IMR-90 (cell line): ENCODE results near the gene ARFGAP3. TPM values are rescaled to one million over a fixed set of nuclear protein-coding genes. Genes with fewer than 3 reads are reported as not detected.

Experiments
- ATAC-seq: fragments of 200-7000 bp; cut with Tn5 transposase; 2 replicates; pipeline ENCODE4 v1.9.1; 2020; ENCODE audit warnings: low read depth, mild to moderate bottlenecking, moderate library complexity
- BruUV-seq: library from RNA; stranded (reverse); fragments of 400-500 nt; replicated peaks from 2 replicates; lab custom pipeline; 2021; lab: Mats Ljungman, UMichigan
- CTCF ChIA-PET: fragments of 300-600 bp; formaldehyde crosslinking; extraction: SDS; loops from one replicate; lab custom pipeline; 2021; ENCODE audit warnings: antibody characterized with exemption; lab: Yijun Ruan, JAX
- POLR2A ChIA-PET: fragments of 300-600 bp; sonication (Branson Sonifier 250); formaldehyde crosslinking; loops from one replicate; lab custom pipeline; 2022; ENCODE audit warnings: antibody characterized with exemption; ENCODE audit not compliant: unreplicated experiment; lab: Charles Lee
- DNase-seq: peaks from one replicate; pipeline ENCODE4 v3.0.0; 2013
- H2AFZ ChIP-seq: replicated peaks from 2 replicates; pipeline ENCODE3; 2013; ENCODE audit warnings: low read length, mild to moderate bottlenecking; ENCODE audit not compliant: poor library complexity
- H2AK5ac ChIP-seq: 2 replicates; pipeline ENCODE4 v1.6.1; 2013; ENCODE audit warnings: low read depth, low read length, inconsistent platforms
- H2AK9ac ChIP-seq: replicated peaks from 2 replicates; pipeline ENCODE3; 2013; ENCODE audit warnings: mild to moderate bottlenecking, low read depth, low read length, moderate library complexity; ENCODE audit not compliant: poor library complexity
- H2BK120ac ChIP-seq: 2 replicates; pipeline ENCODE4 v1.6.1; 2013; ENCODE audit warnings: low read depth, low read length, inconsistent platforms
- H2BK15ac ChIP-seq: 3 replicates; pipeline ENCODE4 v1.6.1; 2013; ENCODE audit warnings: low read depth, low read length, inconsistent platforms
- H2BK20ac ChIP-seq: 2 replicates; pipeline ENCODE4 v1.6.1; 2013; ENCODE audit warnings: low read depth, mild to moderate bottlenecking, inconsistent platforms, low read length, moderate library complexity
- H2BK5ac ChIP-seq: 2 replicates; pipeline ENCODE4 v1.6.1; 2013; ENCODE audit warnings: mild to moderate bottlenecking, low read depth, low read length, inconsistent platforms; ENCODE audit not compliant: poor library complexity, severe bottlenecking
- H3K14ac ChIP-seq: replicated peaks from 2 replicates; pipeline ENCODE4 v1.6.1; 2013; ENCODE audit warnings: low read depth, low read length, inconsistent platforms
- H3K18ac ChIP-seq: 2 replicates; pipeline ENCODE4 v1.6.1; 2013; ENCODE audit warnings: low read depth, low read length, control low read depth
- H3K23ac ChIP-seq: 2 replicates; pipeline ENCODE4 v1.6.1; 2013; ENCODE audit warnings: low read depth, low read length, inconsistent platforms
- H3K27ac ChIP-seq: 2 replicates; pipeline ENCODE4 v1.5.1; 2013; ENCODE audit warnings: mild to moderate bottlenecking, control low read depth, low read length; ENCODE audit not compliant: insufficient read depth
- H3K27me3 ChIP-seq: 2 replicates; pipeline ENCODE4 v1.6.1; 2013; ENCODE audit warnings: low read length; ENCODE audit not compliant: control insufficient read depth, insufficient read depth
- H3K36me3 ChIP-seq: 2 replicates; pipeline ENCODE4 v1.6.1; 2013; ENCODE audit warnings: low read length, mixed read lengths; ENCODE audit not compliant: control insufficient read depth, insufficient read depth
- H3K4ac ChIP-seq: 2 replicates; pipeline ENCODE4 v1.6.1; 2013; ENCODE audit warnings: low read depth, low read length, inconsistent platforms
- H3K4me1 ChIP-seq: 2 replicates; pipeline ENCODE4 v1.6.1; 2013; ENCODE audit warnings: low read length, mixed read lengths; ENCODE audit not compliant: control insufficient read depth, insufficient read depth
- H3K4me2 ChIP-seq: 2 replicates; pipeline ENCODE4 v1.6.1; 2013; ENCODE audit warnings: low read depth, mild to moderate bottlenecking, control low read depth, low read length, moderate library complexity
- H3K4me3 ChIP-seq: 2 replicates; pipeline ENCODE4 v1.5.1; 2013; ENCODE audit warnings: low read depth, mild to moderate bottlenecking, control low read depth, low read length, moderate library complexity; ENCODE audit not compliant: insufficient read depth
- H3K56ac ChIP-seq: 2 replicates; pipeline ENCODE4 v1.6.1; 2013; ENCODE audit warnings: low read length, inconsistent platforms; ENCODE audit not compliant: insufficient read depth; ENCODE audit errors: extremely low read depth
- H3K79me1 ChIP-seq, 2 experiments: 2 replicates each; pipeline ENCODE4 v1.6.1; 2013; ENCODE audit warnings: low read length in 2 of 2, inconsistent platforms in 1 of 2, low read depth in 1 of 2
- H3K9ac ChIP-seq: 2 replicates; pipeline ENCODE4 v1.6.1; 2013; ENCODE audit warnings: low read depth, low read length, control low read depth
- H3K9me1 ChIP-seq: 2 replicates; pipeline ENCODE4 v1.6.1; 2013; ENCODE audit warnings: low read length, inconsistent platforms; ENCODE audit not compliant: insufficient read depth
- H3K9me3 ChIP-seq: 2 replicates; pipeline ENCODE4 v1.6.1; 2013; ENCODE audit warnings: low read length; ENCODE audit not compliant: control insufficient read depth, insufficient read depth
- H4K20me1 ChIP-seq: 2 replicates; pipeline ENCODE4 v1.6.1; 2013; ENCODE audit warnings: low read length, inconsistent platforms; ENCODE audit not compliant: insufficient read depth
- H4K5ac ChIP-seq: 2 replicates; pipeline ENCODE4 v1.6.1; 2013; ENCODE audit warnings: mild to moderate bottlenecking, low read depth, low read length, control low read depth
- H4K8ac ChIP-seq, 2 experiments: 2 replicates each; pipeline ENCODE4 v1.6.1; 2013; ENCODE audit warnings: low read depth in 2 of 2, low read length in 2 of 2, control low read depth in 1 of 2, inconsistent platforms in 1 of 2
- H4K91ac ChIP-seq: 2 replicates; pipeline ENCODE4 v1.6.1; 2013; ENCODE audit warnings: low read depth, low read length, inconsistent platforms; ENCODE audit not compliant: insufficient read depth
- BHLHE40 ChIP-seq: fragments of 150-350 bp; IDR thresholded peaks from 2 replicates; pipeline ENCODE4 v1.6.1; 2016; ENCODE audit warnings: mild to moderate bottlenecking, low read depth, low read length
- CEBPB ChIP-seq: IDR thresholded peaks from 2 replicates; pipeline ENCODE4 v1.6.1; 2012; ENCODE audit warnings: low read depth, low read length, improper control_type of control experiment
- CHD1 ChIP-seq: IDR thresholded peaks from 2 replicates; pipeline ENCODE4 v1.6.1; 2012; ENCODE audit warnings: low read depth, low read length, improper control_type of control experiment
- ELK1 ChIP-seq: fragments of 150-350 bp; IDR thresholded peaks from 2 replicates; pipeline ENCODE4 v1.6.1; 2016; ENCODE audit warnings: low read depth, mild to moderate bottlenecking, low read length, moderate library complexity, borderline replicate concordance
- FOS ChIP-seq: fragments of 150-350 bp; IDR thresholded peaks from 2 replicates; pipeline ENCODE4 v1.6.1; 2016; ENCODE audit warnings: low read depth, low read length
- MAFK ChIP-seq: IDR thresholded peaks from 2 replicates; pipeline ENCODE4 v1.6.1; 2012; ENCODE audit warnings: low read depth, low read length, improper control_type of control experiment
- MAZ ChIP-seq: IDR thresholded peaks from 2 replicates; pipeline ENCODE4 v1.6.1; 2012; ENCODE audit warnings: low read depth, mild to moderate bottlenecking, low read length, improper control_type of control experiment, moderate library complexity, borderline replicate concordance
- MXI1 ChIP-seq: IDR thresholded peaks from 2 replicates; pipeline ENCODE4 v1.6.1; 2012; ENCODE audit warnings: low read depth, mild to moderate bottlenecking, low read length, moderate library complexity, borderline replicate concordance
- NFE2L2 ChIP-seq: fragments of 150-350 bp; IDR thresholded peaks from 2 replicates; pipeline ENCODE4 v1.6.1; 2016; ENCODE audit warnings: low read depth, mild to moderate bottlenecking, low read length
- POLR2A ChIP-seq: IDR thresholded peaks from 2 replicates; pipeline ENCODE4 v1.6.1; 2012; ENCODE audit warnings: mild to moderate bottlenecking, low read depth, low read length
- RCOR1 ChIP-seq: IDR thresholded peaks from 2 replicates; pipeline ENCODE4 v1.6.1; 2012; ENCODE audit warnings: mild to moderate bottlenecking, low read length, improper control_type of control experiment; ENCODE audit not compliant: insufficient replicate concordance
- RFX5 ChIP-seq: IDR thresholded peaks from 2 replicates; pipeline ENCODE4 v1.8.0; 2012; ENCODE audit warnings: low read depth, mild to moderate bottlenecking, low read length, moderate library complexity
- SMC3 ChIP-seq: fragments of 150-350 bp; IDR thresholded peaks from 2 replicates; pipeline ENCODE4 v1.6.1; 2016; ENCODE audit warnings: low read depth, mild to moderate bottlenecking, antibody characterized with exemption, low read length, moderate library complexity
- USF2 ChIP-seq: fragments of 150-350 bp; IDR thresholded peaks from 2 replicates; pipeline ENCODE4 v1.6.1; 2017; ENCODE audit warnings: mild to moderate bottlenecking, antibody characterized with exemption, low read length, low read depth
- WGBS, 2 experiments: methylation state at CpG; one replicate each; pipeline versions ENCODE4 v1.1.5 to v1.1.7; 2013; ENCODE audit warnings: missing lambda C conversion rate in 2 of 2; ENCODE audit not compliant: insufficient read length in 1 of 2; ENCODE audit errors: extremely low coverage in 2 of 2; 5-methylcytosine and 5-hydroxymethylcytosine counted together
- dilution Hi-C: fragments of 300-500 bp; cut with HindIII; formaldehyde crosslinking; loops from one replicate; pipeline ENCODE4 v1.14.3; 2018; ENCODE audit warnings: low sequenced_read_pairs; ENCODE audit not compliant: unreplicated experiment
- in situ Hi-C: fragments of 300-500 bp; cut with MboI; formaldehyde crosslinking; loops from 3 replicates; pipeline ENCODE4 v1.14.3; 2019; ENCODE audit warnings: low sequenced_read_pairs, inconsistent platforms, mixed read lengths
- intact Hi-C: fragments of 100-400 bp; cut with micrococcal nuclease; formaldehyde crosslinking; loops from 2 replicates; pipeline ENCODE4 v1.10.0; 2022
- polyA plus RNA-seq, 3 experiments: library from polyadenylated mRNA; depleted of rRNA; stranded (reverse); fragments of >200 nt; gene quantifications; 2 replicates each; pipeline ENCODE4 v1.2.3, GENCODE V29; 2012; ENCODE audit warnings: low replicate concordance in 1 of 3
- total RNA-seq: library from RNA; depleted of rRNA; stranded (reverse); fragments of >200 nt; gene quantifications from 2 replicates; pipeline ENCODE4 v1.2.3, GENCODE V29; 2012
- TF ChIP-seq, protein P1 (sequence below): conservative IDR thresholded peaks from 2 replicates; pipeline ENCODE4 v1.5.1; 2012; ENCODE audit warnings: mild to moderate bottlenecking, low read depth, low read length, improper control_type of control experiment

The ARFGAP3 gene
- total and polyA plus RNA-seq, 2 of the 4 experiments (the other 2 are of a cell fraction) = 50.0 to 70.1 TPM

- Histone ChIP-seq H3K4ac (no peak overlapping the region), H2AK5ac (no peak overlapping the region), H3K56ac (no peak overlapping the region), H3K27me3 (no peaks in the 10 kb centered on the region), H3K27ac (peak overlapping the region; percentile 6; the same call in 1 of the 2 replicates), H3K4me2 (no peak overlapping the region), H3K79me1 (peaks cover 45 to 77% of the 10 kb centered on the region in 2 experiments), H3K36me3 (peaks cover 36% of the 10 kb centered on the region), H2BK20ac (no peak overlapping the region), H4K8ac (no peak overlapping the region), H3K23ac (peak overlapping the region; percentile 38; the same call in 1 of the 2 replicates), H3K4me3 (no peak overlapping the region), H4K5ac (no peak overlapping the region), H3K14ac (no peak overlapping the region), H2BK5ac (no peak overlapping the region), H3K18ac (no peak overlapping the region), H2BK120ac (no peak overlapping the region), H3K4me1 (peaks cover 11% of the 10 kb centered on the region), H3K9me3 (no peaks in the 10 kb centered on the region), H4K20me1 (peaks cover 37% of the 10 kb centered on the region), H3K9ac (no peak overlapping the region), H2AK9ac (no peak overlapping the region), H4K91ac (no peak overlapping the region), H2BK15ac (no peak overlapping the region), H3K9me1 (peaks cover 17% of the 10 kb centered on the region), H2AFZ (no peak overlapping the region)
- dilution Hi-C loops (no loop called here), intact Hi-C loops (no loop called here), in situ Hi-C loops (no loop called here)
- WGBS, 2 experiments = 92% methylated on average over 10 of the region's 14 CpGs; no CpG with 5 or more reads in 1 of the 2 experiments
- ChIA-PET POLR2A (no interaction called here), CTCF (interaction anchor here (0.6 to 0.7 kb wide), 2 partner anchors 19 to 60 kb away, joined by 3 read pairs; no protein-coding TSS in a partner anchor)
- DNase-seq (peak; percentile 24), ATAC-seq (no peak)
- BruUV-seq = no TSS peak
- no peak for TF ChIP-seq USF2
- TF ChIP-seq MXI1 = no peak
- TF ChIP-seq SMC3 = no peak
- TF ChIP-seq POLR2A = no peak
- no peak for TF ChIP-seq BHLHE40
- no peak for TF ChIP-seq RFX5
- TF ChIP-seq CEBPB = no peak
- no peak for TF ChIP-seq ELK1
- TF ChIP-seq MAFK = no peak
- TF ChIP-seq CHD1 = no peak
- no peak for TF ChIP-seq MAZ
- TF ChIP-seq NFE2L2 = no peak
- TF ChIP-seq RCOR1 = no peak
- no peak for TF ChIP-seq FOS
- TF ChIP-seq, protein P1, sequence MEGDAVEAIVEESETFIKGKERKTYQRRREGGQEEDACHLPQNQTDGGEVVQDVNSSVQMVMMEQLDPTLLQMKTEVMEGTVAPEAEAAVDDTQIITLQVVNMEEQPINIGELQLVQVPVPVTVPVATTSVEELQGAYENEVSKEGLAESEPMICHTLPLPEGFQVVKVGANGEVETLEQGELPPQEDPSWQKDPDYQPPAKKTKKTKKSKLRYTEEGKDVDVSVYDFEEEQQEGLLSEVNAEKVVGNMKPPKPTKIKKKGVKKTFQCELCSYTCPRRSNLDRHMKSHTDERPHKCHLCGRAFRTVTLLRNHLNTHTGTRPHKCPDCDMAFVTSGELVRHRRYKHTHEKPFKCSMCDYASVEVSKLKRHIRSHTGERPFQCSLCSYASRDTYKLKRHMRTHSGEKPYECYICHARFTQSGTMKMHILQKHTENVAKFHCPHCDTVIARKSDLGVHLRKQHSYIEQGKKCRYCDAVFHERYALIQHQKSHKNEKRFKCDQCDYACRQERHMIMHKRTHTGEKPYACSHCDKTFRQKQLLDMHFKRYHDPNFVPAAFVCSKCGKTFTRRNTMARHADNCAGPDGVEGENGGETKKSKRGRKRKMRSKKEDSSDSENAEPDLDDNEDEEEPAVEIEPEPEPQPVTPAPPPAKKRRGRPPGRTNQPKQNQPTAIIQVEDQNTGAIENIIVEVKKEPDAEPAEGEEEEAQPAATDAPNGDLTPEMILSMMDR = no peak
These were observed 14.3 kb downstream of the ARFGAP3 start for GRCh38 chr22:42842658-42843370.
